ENCODE results near the gene BRINP2. TPM values are rescaled to one million over a fixed set of nuclear protein-coding genes. Genes with fewer than 3 reads are reported as not detected.
A peak's percentile ranks its signal among the peaks of the same experiment; 100 is the strongest.

The BRINP2 gene
- total and polyA plus RNA-seq, 8 donors, result 0.08 to 0.55 (median 0.15) TPM; not detected in 5

DNA sequence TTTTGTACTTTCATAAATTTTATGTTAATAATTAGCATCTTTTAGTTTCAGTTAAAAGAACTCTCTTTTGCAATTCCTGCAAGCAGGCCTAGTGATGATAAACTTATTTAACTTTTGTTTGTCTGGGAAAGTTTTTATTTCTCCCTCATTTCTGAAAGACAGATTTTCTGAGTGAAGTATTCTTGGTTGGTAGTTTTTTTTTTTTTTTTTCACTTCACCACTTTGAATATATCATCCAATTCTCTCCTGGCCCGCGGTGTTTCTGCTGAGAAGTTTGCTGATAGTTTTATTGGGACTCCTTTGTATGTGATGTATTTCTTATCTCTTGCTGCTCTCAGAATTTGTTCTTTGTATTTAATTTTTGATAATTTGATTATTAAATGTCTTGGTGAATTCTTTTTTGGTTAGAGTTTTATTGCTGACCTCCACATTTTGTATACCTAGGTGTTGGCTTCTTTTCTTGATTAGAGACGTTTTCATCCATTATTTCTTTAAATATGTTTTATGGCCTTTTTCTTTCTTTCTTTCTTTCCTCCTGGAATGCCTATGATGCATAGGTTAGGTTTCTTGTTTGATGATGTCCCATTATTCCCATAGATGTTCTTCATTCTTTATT, 45.9 kb downstream of the BRINP2 start:
- intact Hi-C loops (cut with DNase I; ENCODE audit: low total_unique reads), result no loop called here

GRCh38 chr1:177219554-177220458, 49.0 kb downstream of the BRINP2 start:
- H3K27me3 ChIP-seq, result no peaks in the 10 kb centered on the region
- H3K4me3 ChIP-seq, result no peak overlapping the region
- no peaks in the 10 kb centered on the region for H3K4me1 ChIP-seq
- TF ChIP-seq POLR2AphosphoS5 (IDR thresholded peaks at IDR 0.05), result peak in 1 of 3 donors; percentile 28
- TF ChIP-seq POLR2A (IDR thresholded peaks at IDR 0.05), result no peak
- H3K36me3 ChIP-seq, result no peaks in the 10 kb centered on the region
- 22 to 48% (median 40%) methylated on average over 3 of the region's 3 CpGs for WGBS, 5 donors
- H3K27ac ChIP-seq, result peak overlapping the region in 1 of 5 donors; percentile 30
- H3K9me3 ChIP-seq, result peaks cover 0 to 25% (median 14%) of the 10 kb centered on the region in 4 donors
- intact Hi-C loops (cut with DNase I; ENCODE audit: low total_unique reads), result no loop called here
- peak in 1 of 2 donors; percentile 45 for DNase-seq

More for the DNA sequence above, 45.9 kb downstream of the BRINP2 start:
- Histone ChIP-seq H3K27ac (no peak overlapping the region), H3K4me3 (no peak overlapping the region), H3K27me3 (no peaks in the 10 kb centered on the region), H3K9me3 (peaks cover 0 to 25% (median 14%) of the 10 kb centered on the region in 4 donors), H3K4me1 (no peaks in the 10 kb centered on the region), H3K36me3 (no peaks in the 10 kb centered on the region)
- WGBS, 5 donors, result 52 to 77% (median 74%) methylated on average over 3 of the region's 3 CpGs
- DNase-seq, result no peak
- TF ChIP-seq POLR2AphosphoS5 (IDR thresholded peaks at IDR 0.05) (no peak), POLR2A (IDR thresholded peaks at IDR 0.05) (no peak), CTCF (IDR thresholded peaks at IDR 0.05) (no peak), EP300 (IDR thresholded peaks at IDR 0.05) (no peak)

GRCh38 chr1:177223359-177223758, 52.6 kb downstream of the BRINP2 start:
- no peak for TF ChIP-seq CTCF (IDR thresholded peaks at IDR 0.05)
- TF ChIP-seq POLR2A (IDR thresholded peaks at IDR 0.05), result no peak
- no peak for TF ChIP-seq POLR2AphosphoS5 (IDR thresholded peaks at IDR 0.05)
- TF ChIP-seq EP300 (IDR thresholded peaks at IDR 0.05), result no peak
- Histone ChIP-seq H3K27ac (no peak overlapping the region), H3K9me3 (peaks cover 0 to 3% (median 0%) of the 10 kb centered on the region in 4 donors), H3K4me3 (no peak overlapping the region), H3K36me3 (no peaks in the 10 kb centered on the region), H3K27me3 (no peaks in the 10 kb centered on the region), H3K4me1 (no peaks in the 10 kb centered on the region)
- intact Hi-C loops (cut with DNase I; ENCODE audit: low total_unique reads), result no loop called here
- 81 to 87% (median 82%) methylated on average over 2 of the region's 2 CpGs for WGBS, 5 donors
- no peak for DNase-seq

- H3K36me3 ChIP-seq, result no peaks in the 10 kb centered on the region
- H3K9me3 ChIP-seq, result no peaks in the 10 kb centered on the region
- H3K4me1 ChIP-seq, result no peaks in the 10 kb centered on the region
- TF ChIP-seq POLR2A (IDR thresholded peaks at IDR 0.05) (no peak), CTCF (IDR thresholded peaks at IDR 0.05) (no peak), POLR2AphosphoS5 (IDR thresholded peaks at IDR 0.05) (no peak), EP300 (IDR thresholded peaks at IDR 0.05) (no peak)
- DNase-seq, result no peak
- H3K4me3 ChIP-seq, result no peak overlapping the region
- intact Hi-C loops (cut with DNase I; ENCODE audit: low total_unique reads), result no loop called here
- no peak overlapping the region for H3K27ac ChIP-seq
- WGBS, 5 donors, result 67 to 75% (median 73%) methylated on average over 8 of the region's 8 CpGs
- H3K27me3 ChIP-seq, result peaks cover 0 to 4% (median 0%) of the 10 kb centered on the region in 3 donors
These were observed 57.4 kb downstream of the BRINP2 start for GRCh38 chr1:177227978-177228692.

All from stomach (tissue), 9 donors.